GM12891 (cell line): ENCODE data around the gene CCDC197.

Source experiments
- PAX5 ChIP-seq: IDR thresholded peaks from 2 replicates; pipeline ENCODE4 v1.6.1; 2011; ENCODE audit warnings: low read length, moderate library complexity, mild to moderate bottlenecking; ENCODE audit not compliant: insufficient read depth, severe bottlenecking
- POLR2A ChIP-seq: IDR thresholded peaks from 2 replicates; pipeline ENCODE4 v1.6.1; 2011; ENCODE audit warnings: low read depth, low read length, control low read depth
- POLR2AphosphoS5 ChIP-seq: IDR thresholded peaks from 2 replicates; pipeline ENCODE4 v1.6.1; 2011; ENCODE audit warnings: low read depth, low read length, control low read depth
- POU2F2 ChIP-seq: IDR thresholded peaks from 2 replicates; pipeline ENCODE4 v1.6.1; 2011; ENCODE audit warnings: low read depth, mild to moderate bottlenecking, control low read depth, low read length, moderate library complexity
- TAF1 ChIP-seq: IDR thresholded peaks from 2 replicates; pipeline ENCODE4 v1.6.1; 2011; ENCODE audit warnings: low read depth, low read length, control low read depth

GRCh38 chr14:94005324-94006073, 8.4 kb downstream of the CCDC197 start:
- TF ChIP-seq POLR2A (no peak), TAF1 (no peak), POLR2AphosphoS5 (no peak), PAX5 (no peak), POU2F2 (no peak)
